Erythroblast (primary cell): ENCODE measurements around the gene UGT1A7.
"Not testable (repeated sequence)": the region's sequence is repeated elsewhere in the genome, so short reads cannot be mapped to it uniquely, and the experiment has no call there.

Source experiments
- DNase-seq, 2 experiments: peaks; one replicate each; lab custom pipeline; 2025; lab: John Stamatoyannopoulos, UW
- GATA1 ChIP-seq: IDR thresholded peaks from 2 replicates; pipeline ENCODE4 v1.6.1; 2011; ENCODE audit warnings: low read depth, mild to moderate bottlenecking, control low read depth, low read length, moderate library complexity
- POLR2A ChIP-seq: IDR thresholded peaks from 2 replicates; pipeline ENCODE4 v1.6.1; 2011; ENCODE audit warnings: mild to moderate bottlenecking, low read length

UGT1A7 gene

GRCh38 chr2:233681521-233682099 lies at the start of gene UGT1A7:
UGT1A7 (plus strand) TSS chr2:233681901; CDS start chr2:233681938, 37 bp downstream.
- DNase-seq: no peak
- no peak for TF ChIP-seq GATA1
- TF ChIP-seq POLR2A: no peak

GRCh38 chr2:233636306-233636705 lies 45.4 kb upstream of the UGT1A7 start, which contains the start of gene UGT1A10:
UGT1A10 (plus strand) TSS chr2:233636448; CDS start chr2:233636523, 75 bp downstream.
- not testable (repeated sequence) for DNase-seq

GRCh38 chr2:233638836-233639235 lies 42.9 kb upstream of the UGT1A7 start:
- DNase-seq: no peak
- no peak for TF ChIP-seq POLR2A
- no peak for TF ChIP-seq GATA1

GRCh38 chr2:233639860-233640259 lies 41.8 kb upstream of the UGT1A7 start:
- TF ChIP-seq GATA1: no peak
- no peak for TF ChIP-seq POLR2A
- DNase-seq: no peak

GRCh38 chr2:233643128-233643527 lies 38.6 kb upstream of the UGT1A7 start:
- TF ChIP-seq GATA1 (no peak), POLR2A (no peak)
- peak; percentile 13 to 19 for DNase-seq

GRCh38 chr2:233646033-233646432 lies 35.7 kb upstream of the UGT1A7 start:
- not testable (repeated sequence) for DNase-seq

GRCh38 chr2:233650981-233651380 lies 30.7 kb upstream of the UGT1A7 start:
- DNase-seq: no peak
- TF ChIP-seq POLR2A (no peak), GATA1 (no peak)

GRCh38 chr2:233651430-233651829 lies 30.3 kb upstream of the UGT1A7 start:
- no peak for DNase-seq
- TF ChIP-seq GATA1 (no peak), POLR2A (no peak)

- TF ChIP-seq POLR2A (no peak), GATA1 (no peak)
- no peak for DNase-seq
These were observed 27.2 kb upstream of the UGT1A7 start for GRCh38 chr2:233654501-233654900.

GRCh38 chr2:233655043-233655442 lies 26.7 kb upstream of the UGT1A7 start:
- no peak for TF ChIP-seq GATA1
- no peak for TF ChIP-seq POLR2A

GRCh38 chr2:233655943-233656342 lies 25.8 kb upstream of the UGT1A7 start:
- not testable (repeated sequence) for DNase-seq

More at GRCh38 chr2:233655043-233655442, 26.7 kb upstream of the UGT1A7 start:
- DNase-seq: no peak

- TF ChIP-seq POLR2A (no peak), GATA1 (no peak)
- no peak for DNase-seq
These were observed 25.3 kb upstream of the UGT1A7 start for GRCh38 chr2:233656443-233656842.

GRCh38 chr2:233658610-233659009 lies 23.1 kb upstream of the UGT1A7 start:
- DNase-seq: no peak
- TF ChIP-seq POLR2A (no peak), GATA1 (no peak)

- no peak for TF ChIP-seq POLR2A
- no peak for TF ChIP-seq GATA1
- DNase-seq: no peak
These were observed 17.8 kb upstream of the UGT1A7 start for GRCh38 chr2:233663911-233664310.

GRCh38 chr2:233668605-233669260 lies 13.0 kb upstream of the UGT1A7 start:
- no peak for DNase-seq
- TF ChIP-seq POLR2A (no peak), GATA1 (no peak)
